GM21367 (cell line): ENCODE measurements around the gene RELB.

Source experiments
- ATAC-seq: cut with Tn5 transposase; IDR thresholded peaks from one replicate; pipeline ENCODE4 v1.9.1; 2021; ENCODE audit not compliant: unreplicated experiment

The RELB gene

GRCh38 chr19:45078390-45079062 is 77.3 kb downstream of the RELB start:
- ATAC-seq: no peak

GRCh38 chr19:45079063-45079910 is 78.0 kb downstream of the RELB start, which contains the start of gene GEMIN7:
Gene GEMIN7 (plus strand): TSS chr19:45079260. CDS start chr19:45090115, 10,855 bp downstream.
- ATAC-seq: no peak

- ATAC-seq: no peak
Observed at GRCh38 chr19:45079911-45080370, 78.7 kb downstream of the RELB start.

- ATAC-seq: no peak
Observed at GRCh38 chr19:45082170-45082569, 80.9 kb downstream of the RELB start.

- no peak for ATAC-seq
Observed at GRCh38 chr19:45086480-45086879, 85.2 kb downstream of the RELB start.

- no peak for ATAC-seq
Observed at GRCh38 chr19:45087531-45087930, 86.3 kb downstream of the RELB start.
